ENCODE measurements around the gene TREX2.

GRCh38 chrX:153444333-153445011, 1.4 kb downstream of the TREX2 start:
- TF ChIP-seq CTCF (IDR thresholded peaks at IDR 0.05) (no peak), POLR2A (IDR thresholded peaks at IDR 0.05) (no peak), POLR2AphosphoS5 (IDR thresholded peaks at IDR 0.05) (no peak), EP300 (IDR thresholded peaks at IDR 0.05) (no peak)
